Tibial artery (tissue), 4 donors: ENCODE data around the gene INSM2.

Experiments used
- DNase-seq, 2 donors: peaks; one replicate each; pipeline ENCODE4 v3.0.0-alpha.2; 2019
- H3K27ac ChIP-seq, 2 donors: fragments of 200-600 bp; sonication (generic) in 1 of 2; 1 replicate in 1 of 2; 2 replicates in 1 of 2; pipeline ENCODE4 v1.5.1; 2018 to 2019; ENCODE audit warnings: mild to moderate bottlenecking in 1 of 2
- H3K27me3 ChIP-seq, 2 donors: fragments of 200-600 bp; sonication (generic) in 1 of 2; one replicate each; pipeline versions ENCODE4 v1.5.1 to v1.6.0; 2016 to 2019
- H3K36me3 ChIP-seq, 3 donors: fragments of 200-600 bp; sonication (generic) in 2 of 3; one replicate each; pipeline ENCODE4 v1.5.1; 2016 to 2019; ENCODE audit warnings: mild to moderate bottlenecking in 2 of 3
- H3K4me1 ChIP-seq, 4 donors: fragments of 200-600 bp; sonication (generic) in 2 of 4; 1 replicate in 3 of 4; 2 replicates in 1 of 4; pipeline ENCODE4 v1.5.1; 2016 to 2019
- H3K4me3 ChIP-seq, 2 donors: fragments of 200-600 bp; sonication (generic) in 1 of 2; 1 replicate in 1 of 2; 2 replicates in 1 of 2; pipeline ENCODE4 v1.5.1; 2018 to 2019; ENCODE audit warnings: mild to moderate bottlenecking in 2 of 2
- H3K9me3 ChIP-seq, 3 donors: fragments of 200-600 bp; sonication (generic) in 1 of 3; one replicate each; pipeline ENCODE4 v1.5.1; 2016 to 2019
- intact Hi-C: fragments of 100-400 bp; cut with DNase I; formaldehyde crosslinking; loops from one replicate; pipeline ENCODE4 v1.15.0; 2023; ENCODE audit warnings: low total_unique reads
- TF ChIP-seq, protein P1 (sequence below), 2 experiments: fragments of 200-600 bp in 1 of 2; fragments of 450-650 bp in 1 of 2; IDR thresholded peaks; one replicate each; pipeline ENCODE4 v1.5.1; 2017 to 2019; ENCODE audit warnings: antibody characterized with exemption in 2 of 2, mild to moderate bottlenecking in 1 of 2, moderate library complexity in 1 of 2

INSM2 gene

DNA sequence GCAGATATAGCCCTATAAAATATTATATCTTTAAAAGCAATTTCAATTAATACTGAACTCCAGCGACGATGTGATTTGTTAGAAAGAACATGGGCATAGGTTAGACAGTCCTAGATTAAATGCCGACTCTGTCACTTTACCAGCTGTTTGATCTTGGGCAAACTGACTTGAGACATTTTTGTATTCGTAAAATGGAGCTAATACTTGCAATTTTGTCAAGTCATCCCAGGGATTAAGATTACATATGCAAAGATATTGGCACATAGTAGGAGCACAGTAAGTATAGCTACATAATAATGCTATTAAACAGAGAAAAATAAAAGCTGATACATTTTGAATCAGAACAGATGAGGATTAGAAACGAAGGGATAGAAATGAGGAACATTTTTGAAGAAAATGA, 9.0 kb downstream of the INSM2 start:
- Histone ChIP-seq H3K4me1 (no peaks in the 10 kb centered on the region), H3K36me3 (peaks cover 0 to 24% (median 0%) of the 10 kb centered on the region in 3 donors), H3K27me3 (no peaks in the 10 kb centered on the region), H3K4me3 (no peak overlapping the region), H3K9me3 (no peaks in the 10 kb centered on the region), H3K27ac (no peak overlapping the region)
- TF ChIP-seq, protein P1, sequence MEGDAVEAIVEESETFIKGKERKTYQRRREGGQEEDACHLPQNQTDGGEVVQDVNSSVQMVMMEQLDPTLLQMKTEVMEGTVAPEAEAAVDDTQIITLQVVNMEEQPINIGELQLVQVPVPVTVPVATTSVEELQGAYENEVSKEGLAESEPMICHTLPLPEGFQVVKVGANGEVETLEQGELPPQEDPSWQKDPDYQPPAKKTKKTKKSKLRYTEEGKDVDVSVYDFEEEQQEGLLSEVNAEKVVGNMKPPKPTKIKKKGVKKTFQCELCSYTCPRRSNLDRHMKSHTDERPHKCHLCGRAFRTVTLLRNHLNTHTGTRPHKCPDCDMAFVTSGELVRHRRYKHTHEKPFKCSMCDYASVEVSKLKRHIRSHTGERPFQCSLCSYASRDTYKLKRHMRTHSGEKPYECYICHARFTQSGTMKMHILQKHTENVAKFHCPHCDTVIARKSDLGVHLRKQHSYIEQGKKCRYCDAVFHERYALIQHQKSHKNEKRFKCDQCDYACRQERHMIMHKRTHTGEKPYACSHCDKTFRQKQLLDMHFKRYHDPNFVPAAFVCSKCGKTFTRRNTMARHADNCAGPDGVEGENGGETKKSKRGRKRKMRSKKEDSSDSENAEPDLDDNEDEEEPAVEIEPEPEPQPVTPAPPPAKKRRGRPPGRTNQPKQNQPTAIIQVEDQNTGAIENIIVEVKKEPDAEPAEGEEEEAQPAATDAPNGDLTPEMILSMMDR (IDR thresholded peaks at IDR 0.05), result no peak
- no peak for DNase-seq
- intact Hi-C loops, result no loop called here

DNA sequence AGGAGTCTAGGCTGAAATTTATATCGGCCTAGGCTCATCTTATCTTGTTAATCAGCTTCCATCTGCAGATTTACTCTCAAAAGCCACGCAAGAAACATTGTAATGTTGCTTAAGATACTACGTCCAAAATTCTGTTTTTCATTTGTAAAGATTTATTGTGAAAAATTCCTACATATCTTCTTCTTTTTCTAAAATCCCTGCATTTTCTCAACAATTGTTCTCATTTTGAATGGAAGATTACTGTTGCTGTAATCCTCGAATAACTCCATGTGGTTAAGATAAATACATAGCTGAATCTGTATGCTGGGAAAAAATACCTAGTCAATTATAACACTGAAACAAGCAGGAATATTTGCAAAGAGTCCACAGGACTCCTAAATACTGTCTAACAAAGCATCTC, 15.6 kb downstream of the INSM2 start:
- no peaks in the 10 kb centered on the region for H3K9me3 ChIP-seq
- H3K27ac ChIP-seq, result no peak overlapping the region
- TF ChIP-seq, protein P1 (IDR thresholded peaks at IDR 0.05), result no peak
- intact Hi-C loops, result no loop called here
- H3K4me3 ChIP-seq, result no peak overlapping the region
- no peaks in the 10 kb centered on the region for H3K27me3 ChIP-seq
- peaks cover 0 to 4% (median 0%) of the 10 kb centered on the region in 4 donors for H3K4me1 ChIP-seq
- DNase-seq, result no peak
- peaks cover 0 to 4% (median 0%) of the 10 kb centered on the region in 3 donors for H3K36me3 ChIP-seq

DNA sequence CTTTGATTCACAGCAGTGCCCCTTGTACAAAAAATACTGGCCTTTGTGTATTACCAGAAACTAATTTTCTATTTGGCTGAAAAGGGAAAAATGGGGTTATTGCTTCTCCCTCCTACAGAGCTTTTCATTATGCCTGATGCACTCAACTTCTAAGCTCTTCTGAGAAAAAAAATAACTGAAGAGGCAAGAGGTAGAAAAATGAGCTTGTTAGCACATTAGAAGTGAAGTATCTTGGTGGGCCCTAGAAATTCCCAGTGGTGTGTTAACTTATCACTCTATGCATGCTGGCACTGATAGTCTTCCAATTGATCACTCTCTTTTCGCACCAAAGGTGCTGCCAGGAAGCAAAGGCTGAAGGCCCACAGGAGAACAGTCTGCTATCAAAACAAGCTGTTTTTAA, 17.1 kb downstream of the INSM2 start:
- no peak for DNase-seq
- TF ChIP-seq, protein P1 (IDR thresholded peaks at IDR 0.05), result no peak
- H3K27ac ChIP-seq, result no peak overlapping the region
- H3K36me3 ChIP-seq, result no peaks in the 10 kb centered on the region
- no peaks in the 10 kb centered on the region for H3K27me3 ChIP-seq
- H3K4me3 ChIP-seq, result no peak overlapping the region
- no peaks in the 10 kb centered on the region for H3K9me3 ChIP-seq
- intact Hi-C loops, result no loop called here
- H3K4me1 ChIP-seq, result peaks cover 0 to 4% (median 0%) of the 10 kb centered on the region in 4 donors

DNA sequence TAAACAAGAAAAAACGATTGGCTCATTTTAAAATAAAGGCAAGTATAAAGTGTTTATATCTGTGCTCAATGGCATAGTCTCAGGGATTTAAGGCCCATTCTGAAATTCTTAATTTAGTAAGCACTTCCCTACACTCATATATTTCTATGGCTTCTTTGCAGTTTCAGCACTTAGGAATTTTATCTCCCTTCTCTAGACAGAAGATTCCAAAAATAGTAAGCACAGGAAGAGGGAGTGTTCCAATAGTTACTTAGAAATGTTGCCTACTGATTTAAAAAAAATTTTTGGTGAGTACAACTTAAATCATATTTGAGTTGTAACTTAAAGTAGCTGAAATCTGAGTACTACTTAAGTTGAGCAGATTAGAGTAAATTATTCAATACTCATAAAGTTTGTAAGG, 19.8 kb downstream of the INSM2 start:
- TF ChIP-seq, protein P1 (IDR thresholded peaks at IDR 0.05), result no peak
- intact Hi-C loops, result no loop called here
- H3K9me3 ChIP-seq, result no peaks in the 10 kb centered on the region
- no peak overlapping the region for H3K27ac ChIP-seq
- no peaks in the 10 kb centered on the region for H3K36me3 ChIP-seq
- DNase-seq, result no peak
- H3K4me3 ChIP-seq, result no peak overlapping the region
- H3K27me3 ChIP-seq, result no peaks in the 10 kb centered on the region
- peaks cover 0 to 4% (median 0%) of the 10 kb centered on the region in 4 donors for H3K4me1 ChIP-seq

DNA sequence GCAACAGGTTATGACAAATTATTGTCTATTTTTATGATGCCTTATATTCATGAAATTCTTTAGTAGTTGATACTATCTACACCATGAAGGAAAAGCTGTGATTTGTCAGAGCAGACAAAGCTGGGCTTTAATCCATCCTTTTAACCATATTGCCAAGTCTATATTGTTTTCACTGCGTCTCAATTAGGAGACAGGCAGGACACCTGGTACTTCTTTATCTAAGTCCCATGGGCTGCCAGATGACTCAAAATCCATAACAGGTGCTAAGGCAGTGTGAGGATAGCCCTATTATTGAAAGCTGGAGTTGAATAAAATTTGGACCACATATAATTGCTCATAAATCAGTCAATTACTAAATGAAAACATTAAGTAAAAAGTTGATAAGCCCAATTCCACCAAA, 22.6 kb downstream of the INSM2 start:
- H3K27me3 ChIP-seq, result no peaks in the 10 kb centered on the region
- intact Hi-C loops, result no loop called here
- no peak for DNase-seq
- no peaks in the 10 kb centered on the region for H3K9me3 ChIP-seq
- no peak overlapping the region for H3K4me3 ChIP-seq
- no peaks in the 10 kb centered on the region for H3K36me3 ChIP-seq
- H3K27ac ChIP-seq, result no peak overlapping the region
- TF ChIP-seq, protein P1 (IDR thresholded peaks at IDR 0.05), result no peak
- peaks cover 0 to 4% (median 0%) of the 10 kb centered on the region in 4 donors for H3K4me1 ChIP-seq

DNA sequence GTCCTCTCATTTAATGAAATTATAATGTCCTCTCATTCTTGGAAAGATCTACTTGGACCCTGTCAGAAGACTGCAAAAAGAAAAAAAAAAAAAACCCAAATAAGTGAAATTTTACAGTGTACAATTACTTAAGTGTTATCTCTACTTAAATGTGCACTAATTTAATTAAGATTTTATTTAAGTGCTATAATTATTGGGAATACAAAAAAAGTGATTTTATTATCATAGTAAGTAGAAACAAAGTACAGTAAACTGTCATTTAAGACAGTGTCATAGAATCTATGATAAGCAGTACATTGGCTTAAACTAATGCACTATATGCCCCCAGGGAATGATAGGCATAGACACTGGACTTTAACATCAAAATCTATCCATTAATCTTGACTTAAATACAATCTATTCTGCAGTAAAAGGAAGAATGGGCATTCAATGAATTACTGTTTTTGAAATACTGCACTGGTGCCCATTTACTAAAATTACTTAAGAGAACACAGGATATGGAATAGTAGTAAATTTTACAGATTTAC, 23.3 kb downstream of the INSM2 start:
- no peak for DNase-seq
- H3K4me1 ChIP-seq, result peaks cover 0 to 4% (median 0%) of the 10 kb centered on the region in 4 donors
- intact Hi-C loops, result no loop called here
- TF ChIP-seq, protein P1 (IDR thresholded peaks at IDR 0.05), result no peak
- H3K4me3 ChIP-seq, result no peak overlapping the region
- H3K27ac ChIP-seq, result no peak overlapping the region
- no peaks in the 10 kb centered on the region for H3K9me3 ChIP-seq
- peaks cover 0 to 2% (median 0%) of the 10 kb centered on the region in 3 donors for H3K36me3 ChIP-seq
- H3K27me3 ChIP-seq, result no peaks in the 10 kb centered on the region
